NCI-H2196 treated with DMSO at 0.1 percent for 48 hours (cell line): ENCODE results near the gene SREBF1.
"Not testable (repeated sequence)": the region's sequence is repeated elsewhere in the genome, so short reads cannot be mapped to it uniquely, and the experiment has no call there.

Experiments used
- DNase-seq: peaks from one replicate; lab custom pipeline; 2025; ENCODE audit not compliant: unreplicated experiment; lab: John Stamatoyannopoulos, UW

Gene SREBF1

DNA sequence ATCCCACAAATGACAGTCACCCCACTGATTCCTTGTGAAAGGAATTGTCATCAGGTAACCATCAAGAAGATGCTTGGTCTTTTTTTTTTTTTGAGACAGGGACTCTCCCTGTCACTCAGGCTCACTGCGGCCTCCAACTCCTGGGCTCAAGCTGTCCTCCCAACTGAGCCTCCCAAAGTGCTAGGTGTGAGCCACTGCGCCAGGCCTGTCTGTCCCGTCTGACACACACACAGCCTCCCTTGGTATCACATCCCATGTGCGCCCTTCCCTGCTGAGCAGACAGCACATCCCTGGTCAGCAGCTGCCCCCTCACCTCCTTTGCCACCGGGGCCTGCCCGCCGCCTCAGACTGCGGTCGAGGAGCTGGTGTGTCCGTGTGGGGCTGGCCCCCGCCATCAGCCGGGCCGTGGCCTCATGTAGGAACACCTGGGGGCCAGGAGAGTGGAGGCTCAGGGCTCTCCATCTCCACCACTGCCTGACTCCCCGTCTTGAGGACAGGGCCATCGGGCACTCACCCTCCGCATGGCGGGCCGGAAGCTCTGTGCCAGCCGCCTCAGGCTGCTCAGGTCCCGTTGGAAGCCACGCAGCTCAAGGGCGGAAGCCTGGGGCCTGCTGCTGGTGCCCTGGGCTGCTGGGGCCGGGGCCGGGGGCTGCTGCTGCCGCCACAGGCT, 23.6 kb downstream of the SREBF1 start:
- no peak for DNase-seq

DNA sequence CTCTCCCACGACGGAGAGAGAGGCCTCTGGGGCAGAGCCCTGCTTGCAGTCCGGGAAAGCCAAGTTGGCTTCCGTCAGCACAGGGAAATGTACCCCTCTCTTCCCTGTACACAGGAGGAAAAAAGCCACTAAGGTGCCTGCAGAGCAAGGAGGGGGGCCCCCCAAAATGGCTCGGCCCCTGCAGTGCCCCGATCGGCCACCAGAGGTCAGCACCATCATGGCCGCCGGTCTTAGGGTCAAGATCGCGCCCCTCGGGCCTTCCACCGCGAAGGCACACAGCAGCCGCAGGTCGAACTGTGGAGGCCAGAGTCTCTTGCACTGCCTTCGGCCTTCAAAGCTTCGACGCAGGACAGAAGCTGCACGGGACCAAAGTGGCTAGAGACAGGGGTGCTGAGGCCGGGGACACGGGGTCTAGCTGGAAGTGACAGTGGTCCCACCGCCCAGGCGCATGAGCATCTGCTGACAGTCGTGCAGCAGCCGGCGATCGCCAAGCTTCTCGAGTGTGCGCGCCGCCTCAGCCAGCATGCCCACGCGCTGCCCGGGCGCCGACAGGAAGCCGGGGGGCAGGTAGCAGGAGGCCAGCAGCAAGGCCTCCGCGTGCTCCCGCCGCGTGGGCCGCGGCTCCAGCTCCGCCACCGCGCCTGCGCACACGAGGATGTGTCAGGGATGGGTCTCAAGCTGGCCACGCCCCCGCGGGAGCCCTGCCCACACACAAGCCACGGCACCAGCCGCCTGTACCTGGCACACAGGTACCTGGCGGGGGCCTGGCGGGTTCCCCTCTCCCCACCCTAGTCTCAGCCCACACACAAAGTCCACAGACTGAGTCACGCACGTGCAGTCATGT, 24.4 kb downstream of the SREBF1 start:
- no peak for DNase-seq

DNA sequence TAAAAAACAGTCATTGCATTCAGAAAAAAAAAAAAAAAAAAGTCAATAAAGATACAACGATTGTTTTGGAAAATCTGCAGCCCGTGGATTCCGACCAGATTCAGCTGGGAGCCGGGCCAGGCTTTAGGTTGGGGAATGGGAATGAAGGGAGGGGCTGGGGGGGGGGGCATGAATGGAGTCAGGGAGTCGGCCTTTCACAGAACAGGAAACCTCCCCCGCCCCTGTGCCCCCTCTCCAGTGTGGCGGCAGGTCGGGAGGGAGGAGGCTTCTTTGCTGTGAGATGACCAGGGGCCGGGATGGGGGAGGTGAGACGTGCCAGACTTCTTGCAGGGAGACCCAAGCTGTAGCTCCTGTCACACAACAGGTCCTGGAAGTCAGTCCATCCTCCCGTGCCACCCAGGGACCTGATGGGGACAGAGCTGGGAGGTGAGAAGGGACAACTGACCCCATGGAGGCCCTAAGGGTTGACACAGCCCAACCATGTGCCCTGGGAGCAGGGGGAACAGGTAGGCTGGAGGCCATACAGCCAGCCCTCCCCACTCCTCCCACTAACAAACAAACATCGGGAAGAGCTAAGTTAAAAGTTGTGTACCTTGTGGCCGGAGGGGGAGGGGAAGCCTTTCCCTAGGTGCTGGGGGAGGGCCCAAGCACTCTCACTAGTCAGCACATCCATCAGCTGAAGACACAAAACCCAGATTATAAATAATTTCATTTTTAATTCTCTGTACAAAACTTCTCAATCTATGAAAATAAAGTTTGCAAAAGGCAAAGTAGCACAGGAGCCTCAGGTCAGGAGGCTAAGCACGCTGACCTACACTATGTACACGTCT, 25.2 kb downstream of the SREBF1 start:
- DNase-seq, result no peak

DNA sequence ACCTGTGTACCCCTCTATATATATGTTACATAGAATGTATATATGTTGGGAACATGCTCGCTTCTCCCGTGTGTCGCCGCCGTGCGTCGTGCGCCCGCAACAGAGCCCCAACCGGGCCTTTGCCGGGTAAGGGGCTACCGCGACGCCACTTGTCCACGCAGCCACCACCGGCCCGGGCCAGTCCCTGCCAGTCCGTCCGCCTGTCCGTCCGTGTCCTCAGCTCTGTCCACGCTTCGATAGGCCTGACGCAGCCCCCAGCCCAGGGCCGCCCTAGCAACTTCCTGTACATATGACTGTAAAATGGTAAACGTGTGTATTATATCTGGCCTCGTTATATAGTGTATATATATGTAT, 25.9 kb downstream of the SREBF1 start:
- DNase-seq, result no peak

DNA sequence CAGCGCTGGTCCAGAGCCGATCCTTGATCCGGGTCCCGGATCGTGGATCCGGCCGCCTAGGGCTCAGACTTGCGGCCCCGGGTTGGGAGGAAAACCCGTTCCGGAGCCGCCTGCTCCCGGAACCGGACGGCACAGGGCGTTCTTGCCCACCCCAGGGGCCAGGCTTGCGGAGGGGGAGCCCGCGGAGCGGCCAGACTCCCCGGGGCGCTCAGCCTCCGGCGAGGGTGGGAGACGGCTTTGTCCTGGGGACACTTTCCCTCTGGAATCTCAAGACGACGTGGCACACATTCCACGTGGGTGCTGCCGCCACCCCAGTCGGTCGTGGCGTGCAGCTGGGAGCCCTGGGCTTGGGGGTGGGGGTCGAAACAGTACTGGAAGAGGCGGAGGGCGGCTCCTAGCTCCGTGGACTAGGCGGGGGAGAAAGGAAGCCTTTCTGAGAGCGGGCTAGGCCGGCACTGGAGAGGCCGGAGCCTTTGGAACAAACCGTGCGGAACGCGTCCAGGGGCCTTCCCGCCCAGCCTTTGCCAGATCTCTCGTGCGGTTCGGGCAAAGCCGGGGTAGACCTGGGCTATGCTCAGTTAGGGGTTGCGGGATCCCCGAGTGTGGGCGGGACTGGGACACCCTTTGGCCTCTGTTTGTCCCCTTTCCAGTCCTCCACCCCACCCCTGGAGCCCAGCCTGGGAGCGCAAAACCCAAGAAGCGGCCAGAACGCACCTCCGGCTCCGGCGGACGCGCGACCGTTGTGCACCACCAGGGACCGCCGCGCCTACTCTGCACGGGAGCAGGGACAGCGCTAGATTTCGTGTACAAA, 26.5 kb downstream of the SREBF1 start:
- DNase-seq, result no peak

DNA sequence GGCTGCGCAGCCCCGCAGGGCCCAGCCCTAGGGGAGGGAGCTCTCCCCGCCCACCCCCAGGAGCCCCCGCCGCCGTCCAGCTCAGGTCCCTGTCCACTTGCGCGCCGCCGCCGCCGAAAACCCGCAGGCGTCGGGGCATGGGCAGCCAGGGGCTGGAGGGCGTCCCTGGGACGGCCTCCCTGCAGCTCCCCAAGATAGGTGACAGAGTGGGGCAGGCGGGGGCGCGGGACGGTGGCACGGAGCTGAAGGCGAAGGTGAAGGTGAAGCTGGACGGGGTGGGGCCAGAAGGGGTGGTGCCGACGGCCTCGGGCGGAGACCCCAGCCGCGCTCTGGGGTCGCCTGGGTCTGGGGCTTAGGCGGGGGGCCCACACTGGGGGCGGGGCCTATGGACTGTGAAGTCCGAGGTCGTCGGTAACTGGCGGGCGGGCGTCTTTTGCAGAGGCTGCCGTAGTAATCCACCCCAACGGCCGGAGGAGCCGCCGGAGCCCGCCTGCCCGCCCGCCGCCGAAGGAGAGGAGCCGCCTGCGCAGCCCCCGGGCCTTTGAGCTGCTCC, 27.2 kb downstream of the SREBF1 start:
- no peak for DNase-seq

DNA sequence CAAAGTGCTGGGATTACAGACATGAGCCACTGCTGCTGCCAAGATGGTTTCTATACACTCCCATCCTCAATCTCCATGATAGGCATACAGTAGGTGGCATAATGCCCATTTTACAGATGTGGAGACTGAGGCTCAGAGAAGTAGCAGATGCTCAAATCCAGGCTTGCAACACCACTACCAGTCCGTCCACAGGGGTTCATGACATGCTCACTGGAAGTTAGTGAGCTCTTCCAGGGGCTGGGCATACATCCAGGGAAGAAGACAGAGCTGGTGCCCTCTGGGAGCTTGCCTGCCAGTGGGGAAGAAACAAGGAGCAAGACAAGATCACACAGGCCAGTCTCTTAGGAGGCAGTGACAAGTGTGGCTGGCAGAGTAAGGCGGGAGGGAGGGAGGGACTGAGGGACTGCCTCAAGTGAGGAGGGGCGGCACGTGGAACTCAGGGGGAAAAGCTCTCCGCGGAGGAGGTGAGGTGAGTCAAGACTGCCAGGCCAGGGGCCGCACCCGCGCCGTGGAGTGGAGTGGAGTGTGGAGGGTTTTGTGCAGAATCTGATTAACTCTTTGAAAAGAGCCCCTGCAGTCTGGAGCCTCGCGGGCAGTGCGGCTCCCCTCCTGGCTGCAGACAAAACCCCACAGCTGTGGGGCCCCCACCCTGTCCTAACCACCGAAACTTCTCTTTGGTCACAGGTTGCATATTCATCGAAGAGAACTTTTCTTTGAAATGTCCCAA, 27.9 kb downstream of the SREBF1 start:
- DNase-seq, result no peak

DNA sequence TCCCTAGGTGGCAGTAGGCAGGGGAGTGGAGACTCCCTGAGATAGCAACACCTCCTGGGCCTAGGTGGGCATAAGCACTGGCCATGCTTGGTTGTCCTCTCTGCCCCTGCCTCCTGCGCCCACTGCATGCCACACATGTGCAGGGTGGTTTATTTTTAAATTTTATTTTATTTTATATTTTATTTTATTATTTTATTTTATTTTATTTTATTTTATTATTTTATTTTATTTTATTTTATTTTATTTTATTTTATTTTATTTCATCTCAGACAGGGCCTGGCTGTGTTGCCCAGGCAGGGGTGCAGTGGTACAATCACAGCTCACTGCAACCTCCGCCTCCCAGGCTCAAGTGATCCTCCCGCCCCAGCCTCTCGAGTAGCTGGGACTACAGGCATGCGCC, 28.6 kb downstream of the SREBF1 start:
- DNase-seq, result not testable (repeated sequence)

DNA sequence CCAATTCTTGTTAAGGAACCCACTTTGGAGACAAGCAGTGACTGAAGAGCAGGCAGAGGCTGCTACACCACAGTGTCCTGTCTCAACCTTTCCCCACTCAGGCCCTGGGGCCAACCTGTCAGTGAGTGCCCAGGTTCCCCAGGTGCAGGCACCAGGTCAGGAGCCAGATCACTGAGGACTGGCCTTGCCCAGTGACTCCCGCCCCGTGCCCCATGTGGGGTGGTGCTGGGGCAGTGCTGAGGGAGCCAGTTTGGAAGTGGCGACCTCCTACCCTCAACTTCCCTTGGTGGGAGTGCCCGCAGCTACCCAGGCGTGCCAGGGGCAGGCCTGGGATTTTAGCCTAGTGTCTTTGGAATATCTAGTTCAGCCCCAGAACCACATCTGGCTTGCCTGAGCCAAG, 29.3 kb downstream of the SREBF1 start:
- no peak for DNase-seq

DNA sequence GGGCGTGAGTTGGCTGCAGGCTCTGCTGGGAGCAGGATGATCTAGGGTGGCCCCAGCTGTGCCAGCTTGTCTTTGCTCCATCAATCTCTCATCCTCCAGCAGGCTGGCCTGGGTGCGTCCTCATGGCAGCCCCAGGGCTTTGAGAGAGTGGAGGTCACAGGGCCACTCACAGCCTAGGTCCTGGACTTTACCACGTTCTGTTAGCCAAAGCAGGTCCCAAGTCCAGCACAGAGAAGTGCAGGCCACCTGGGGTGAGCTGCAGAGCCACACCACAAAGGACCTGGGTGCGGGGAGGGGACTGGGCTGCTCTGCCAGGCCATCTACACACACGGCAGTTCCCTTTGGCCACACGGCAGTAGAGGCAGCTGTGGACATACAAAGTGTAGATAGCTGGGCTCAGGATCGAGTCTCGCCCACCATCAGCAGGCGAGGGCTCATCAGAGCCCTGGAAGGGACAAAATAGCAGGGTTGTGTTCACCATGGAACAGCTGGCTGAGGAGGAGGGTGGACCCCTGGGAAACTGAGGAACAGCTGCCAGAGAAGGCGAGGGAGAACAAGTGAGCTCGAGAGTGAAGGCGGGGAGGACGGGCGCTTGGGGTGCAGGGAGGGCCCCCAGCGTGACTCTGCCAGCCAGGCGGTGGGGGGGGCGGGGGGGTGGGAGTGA, 30.0 kb downstream of the SREBF1 start:
- DNase-seq, result no peak

DNA sequence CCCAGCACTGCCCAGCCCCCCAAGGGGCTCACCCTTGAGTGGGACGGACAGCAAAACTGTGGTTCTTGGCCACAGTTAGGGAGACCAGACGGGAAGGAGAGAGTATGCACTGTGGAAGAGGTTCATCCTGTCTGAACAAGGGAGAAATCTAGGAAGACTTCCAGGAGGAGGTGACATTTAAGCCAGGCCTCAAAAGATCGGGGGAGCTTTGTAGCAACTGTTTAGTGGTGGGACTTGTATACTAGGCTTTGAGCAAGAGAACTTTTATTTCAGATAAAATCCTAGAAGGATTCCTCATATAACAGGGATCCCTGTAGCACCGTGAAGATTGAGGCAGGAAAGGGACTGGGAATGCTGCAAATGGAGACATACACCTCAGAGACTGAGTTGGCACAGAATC, 30.8 kb downstream of the SREBF1 start:
- no peak for DNase-seq

DNA sequence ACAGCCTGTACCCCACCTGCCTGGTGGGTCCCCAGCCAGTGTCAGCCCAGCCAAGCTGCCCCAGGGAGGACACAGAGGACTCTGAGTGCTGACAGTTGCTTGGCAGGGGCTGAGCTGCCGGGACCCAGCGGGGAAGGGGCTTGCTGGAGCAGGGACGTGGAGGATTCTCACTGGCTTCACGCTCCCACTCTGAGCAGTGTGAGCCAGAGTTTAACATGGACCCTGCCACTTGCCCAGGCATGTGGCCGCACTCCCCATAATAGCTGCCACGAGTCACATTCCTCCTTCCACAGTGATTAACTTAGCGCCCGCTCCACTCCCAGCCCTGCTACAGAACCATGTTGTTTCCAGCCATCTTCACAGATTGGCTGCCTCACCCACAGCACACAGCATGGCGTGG, 31.2 kb downstream of the SREBF1 start:
- DNase-seq, result no peak

DNA sequence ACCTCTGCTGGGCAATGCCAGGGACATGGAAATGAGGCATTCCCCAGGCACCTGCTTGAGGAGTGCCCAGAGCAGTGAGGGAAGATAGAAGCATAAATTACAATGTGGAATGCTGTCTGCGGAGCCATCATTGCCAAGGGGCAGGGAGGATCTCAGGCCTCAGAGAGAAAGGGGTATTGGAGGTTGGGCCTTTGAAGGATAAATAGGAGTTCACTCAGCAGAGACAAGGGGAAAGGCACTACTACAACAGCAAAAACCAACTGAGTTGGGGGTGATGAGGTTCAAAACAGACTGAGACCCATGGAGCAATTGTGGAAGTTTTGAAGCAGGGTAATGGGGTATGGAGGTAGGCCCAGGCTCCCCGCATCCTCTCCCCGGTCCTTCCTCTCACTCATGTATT, 32.8 kb downstream of the SREBF1 start:
- DNase-seq, result no peak

DNA sequence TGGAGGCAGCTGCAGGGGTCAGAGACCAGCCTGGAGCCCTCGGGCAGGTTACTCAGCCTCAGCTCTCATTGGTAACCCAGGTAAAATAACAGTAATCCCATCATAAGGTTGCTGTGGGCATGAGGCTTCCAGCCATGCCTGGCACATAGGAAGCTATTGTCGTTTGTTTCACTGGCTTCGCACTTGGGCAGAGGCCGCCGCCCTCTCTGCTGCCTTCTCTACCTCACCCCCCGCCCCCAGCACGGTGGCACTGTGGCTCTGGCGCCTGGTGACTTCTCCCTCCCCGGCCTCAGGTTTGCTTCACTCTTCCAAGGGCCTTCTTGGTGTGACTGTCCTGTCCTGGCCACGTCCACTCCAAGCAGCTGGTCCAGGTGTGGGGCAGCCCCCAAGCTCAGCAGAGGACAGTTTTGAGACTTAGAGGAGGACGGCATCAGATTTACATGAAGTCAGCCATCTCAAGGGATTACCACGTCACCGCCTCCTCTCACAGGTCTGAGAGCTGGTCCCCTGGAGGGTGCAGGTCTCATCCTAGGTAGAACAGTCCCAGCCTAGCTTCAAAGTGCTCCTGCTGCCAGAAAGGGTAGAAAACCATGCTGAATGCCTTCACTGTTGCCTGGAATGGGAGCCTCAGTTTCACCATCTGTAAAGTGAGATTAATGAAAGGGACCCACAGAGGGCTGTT, 34.8 kb downstream of the SREBF1 start:
- no peak for DNase-seq

DNA sequence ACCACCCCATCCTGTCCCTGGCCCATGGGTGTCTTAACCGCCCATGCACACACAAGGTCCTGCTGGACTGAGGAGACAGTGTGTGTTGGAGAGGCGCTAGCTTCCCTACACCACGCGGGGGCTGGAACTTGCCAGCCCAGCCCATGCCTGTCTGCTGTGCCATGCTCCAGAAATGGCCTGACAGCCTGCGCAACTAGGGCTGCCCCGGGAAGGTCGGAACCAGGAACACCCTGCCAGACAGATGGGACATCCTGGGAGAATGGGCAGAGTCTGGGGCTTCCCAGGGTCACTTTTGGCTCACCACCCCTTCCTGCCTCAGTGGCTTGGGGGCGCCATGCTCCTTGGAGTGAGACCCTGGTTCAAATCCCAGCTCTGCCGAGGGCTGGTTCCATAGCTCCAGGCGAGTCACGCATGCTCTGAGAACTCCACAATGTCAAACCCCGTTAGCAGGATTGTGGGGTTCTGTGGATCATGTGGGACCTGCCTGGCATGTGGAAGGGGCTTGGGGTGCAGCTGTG, 36.2 kb downstream of the SREBF1 start:
- no peak for DNase-seq

DNA sequence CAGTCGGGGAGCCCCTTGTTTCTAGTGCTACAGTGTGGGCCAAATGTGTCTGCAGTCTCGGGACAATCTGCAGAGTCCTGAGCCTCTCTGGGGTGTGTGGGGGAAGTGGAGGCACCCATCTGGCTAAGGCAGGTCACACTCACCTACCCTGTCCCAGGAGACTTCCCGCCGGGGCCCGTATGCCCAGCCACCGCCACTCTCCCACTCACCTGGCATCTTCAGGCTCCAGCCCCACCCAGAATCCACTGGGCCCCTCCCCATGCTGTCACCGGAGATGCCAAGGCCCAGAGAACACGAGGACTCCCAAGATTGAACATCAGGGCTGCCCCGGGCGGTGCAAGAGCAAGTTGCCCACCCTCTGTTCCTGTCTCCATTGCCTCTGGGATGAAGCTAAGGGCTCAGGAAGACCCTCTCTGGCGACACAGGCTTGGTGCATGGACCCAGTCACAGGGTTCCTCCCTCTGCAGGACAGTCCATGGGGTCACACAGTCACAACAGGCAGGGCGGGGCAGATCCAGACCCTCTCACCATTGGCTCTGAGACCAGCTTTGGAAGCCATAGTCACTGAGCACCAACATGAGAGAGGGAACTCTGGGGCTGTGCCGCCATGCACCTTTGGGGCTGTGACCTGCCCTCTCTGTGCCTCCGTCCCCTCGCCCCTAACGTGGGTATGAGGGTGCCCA, 38.1 kb downstream of the SREBF1 start:
- no peak for DNase-seq

DNA sequence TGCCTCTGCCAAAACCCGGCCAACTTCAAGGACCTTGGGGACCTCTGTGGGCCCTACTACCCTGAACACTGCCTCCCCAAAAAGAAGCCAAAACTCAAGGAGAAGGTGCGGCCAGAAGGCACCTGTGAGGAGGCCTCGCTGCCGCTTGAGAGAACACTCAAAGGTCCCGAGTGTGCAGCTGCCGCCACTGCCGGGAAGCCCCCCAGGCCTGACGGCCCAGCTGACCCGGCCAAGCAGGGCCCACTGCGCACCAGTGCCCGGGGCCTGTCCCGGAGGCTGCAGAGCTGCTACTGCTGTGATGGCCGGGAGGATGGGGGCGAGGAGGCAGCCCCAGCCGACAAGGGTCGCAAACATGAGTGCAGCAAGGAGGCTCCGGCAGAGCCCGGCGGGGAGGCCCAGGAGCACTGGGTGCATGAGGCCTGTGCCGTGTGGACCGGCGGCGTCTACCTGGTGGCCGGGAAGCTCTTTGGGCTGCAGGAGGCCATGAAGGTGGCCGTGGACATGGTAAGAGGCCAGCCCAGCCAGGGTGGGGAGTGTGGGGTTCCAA, 38.7 kb downstream of the SREBF1 start:
- no peak for DNase-seq
